GM13976 (cell line): ENCODE results near the gene GALNT11.

Experiments
- DNase-seq: peaks from one replicate; pipeline ENCODE4 v3.0.0; 2012; ENCODE audit warnings: low spot score
- CTCF ChIP-seq: IDR thresholded peaks from 2 replicates; pipeline ENCODE4 v1.5.1; 2012; ENCODE audit warnings: borderline replicate concordance, mild to moderate bottlenecking; ENCODE audit not compliant: insufficient read depth; ENCODE audit errors: extremely low read depth, missing control alignments, control extremely low read depth
- in situ Hi-C: fragments of 300-500 bp; cut with MboI; formaldehyde crosslinking; loops from one replicate; pipeline ENCODE4 v1.12.0; 2022; ENCODE audit warnings: low sequenced_read_pairs, mixed read lengths, inconsistent platforms; ENCODE audit not compliant: unreplicated experiment

Gene GALNT11

DNA sequence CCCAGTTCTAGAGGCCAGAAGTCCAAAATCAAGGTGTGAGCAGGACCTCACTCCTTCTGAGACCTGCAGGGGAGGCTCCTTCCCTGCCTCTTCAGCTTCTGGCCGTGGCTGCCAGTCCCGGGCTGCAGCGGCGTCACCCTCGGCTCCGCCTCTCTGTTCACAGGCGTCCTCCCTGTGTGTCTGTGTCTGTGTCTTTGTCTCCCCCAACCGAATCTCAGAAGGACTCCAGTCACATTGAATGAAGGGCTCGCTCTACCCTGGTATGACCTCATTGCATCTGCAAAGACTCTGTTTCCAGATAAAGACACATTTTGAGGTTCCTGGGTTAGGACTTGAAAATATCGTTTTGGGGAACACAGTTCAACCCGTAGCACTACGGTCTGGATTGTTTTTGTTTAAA is 33.1 kb upstream of the GALNT11 start:
- TF ChIP-seq CTCF = no peak
- in situ Hi-C loops = no loop called here
- DNase-seq = peak; percentile 65

DNA sequence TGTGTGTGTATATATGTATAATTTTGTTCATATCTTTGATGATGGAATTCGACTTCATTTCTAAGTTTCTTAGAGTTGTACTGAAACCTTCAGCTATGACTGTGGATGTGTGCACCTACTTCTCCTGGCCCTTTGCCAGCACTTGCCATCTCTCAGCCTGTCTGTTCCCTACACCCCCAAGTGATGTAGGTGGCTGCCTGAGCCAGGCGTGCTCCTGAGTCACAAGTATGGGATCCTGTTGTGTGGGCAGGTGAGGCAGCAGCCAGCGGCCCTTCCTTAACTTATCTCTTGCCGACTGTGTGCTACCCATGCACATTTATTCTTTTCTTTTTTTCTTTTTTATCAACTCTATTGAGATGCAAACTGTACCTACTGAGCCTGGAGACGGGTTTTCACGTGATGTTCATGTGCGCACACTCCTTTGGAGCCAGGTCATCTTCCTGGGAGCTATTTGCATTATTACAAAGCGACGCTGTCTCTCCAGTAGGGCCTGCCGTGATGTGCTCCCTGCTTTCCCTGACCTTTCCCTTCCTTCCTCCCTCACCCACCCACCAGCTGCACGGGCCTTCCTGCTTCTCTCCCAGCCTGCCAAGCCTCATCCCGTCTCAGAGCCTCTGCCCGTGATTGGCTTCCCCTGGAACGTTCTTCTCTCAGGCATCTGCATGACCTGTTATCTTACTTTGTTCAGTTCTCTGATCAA is 31.3 kb upstream of the GALNT11 start:
- in situ Hi-C loops = no loop called here
- DNase-seq = no peak
- no peak for TF ChIP-seq CTCF

GRCh38 chr7:151999424-152000090 is 25.9 kb upstream of the GALNT11 start:
- DNase-seq = no peak
- in situ Hi-C loops = no loop called here
- TF ChIP-seq CTCF = no peak

DNA sequence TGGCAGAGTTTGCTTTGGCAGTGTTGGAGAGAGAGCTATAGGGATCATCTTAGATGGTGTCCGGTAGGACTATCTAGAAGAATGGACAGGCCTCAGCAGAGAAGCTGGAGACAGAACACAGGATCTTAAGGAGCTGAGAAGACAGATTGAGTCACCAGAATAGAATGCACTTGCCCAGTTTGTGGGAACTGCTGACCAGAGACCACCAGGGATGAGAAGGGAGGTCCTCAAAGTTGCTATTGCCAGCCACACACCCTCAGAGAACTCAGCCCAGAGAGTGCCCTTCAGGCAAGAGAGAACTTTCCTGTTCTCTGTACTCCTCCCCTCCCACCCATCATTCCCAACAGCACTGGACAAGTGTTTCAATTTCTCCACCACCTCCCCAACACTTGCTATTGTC is 25.3 kb upstream of the GALNT11 start:
- no peak for TF ChIP-seq CTCF
- in situ Hi-C loops = no loop called here
- DNase-seq = no peak

GRCh38 chr7:152006336-152006735 is 19.1 kb upstream of the GALNT11 start:
- no peak for DNase-seq
- in situ Hi-C loops = no loop called here
- TF ChIP-seq CTCF = no peak

- in situ Hi-C loops = no loop called here
- DNase-seq = no peak
- no peak for TF ChIP-seq CTCF
Observed at GRCh38 chr7:152011860-152012259, 13.6 kb upstream of the GALNT11 start.
